IPS-NIHi11 (cell line): Measurements from ENCODE around the gene SRCAP.
A peak's percentile ranks its signal among the peaks of the same experiment; 100 is the strongest.

Experiments used
- DNase-seq: peaks from one replicate; pipeline ENCODE4 v3.0.0; 2012; ENCODE audit warnings: mixed read lengths, low spot score

The SRCAP gene

DNA sequence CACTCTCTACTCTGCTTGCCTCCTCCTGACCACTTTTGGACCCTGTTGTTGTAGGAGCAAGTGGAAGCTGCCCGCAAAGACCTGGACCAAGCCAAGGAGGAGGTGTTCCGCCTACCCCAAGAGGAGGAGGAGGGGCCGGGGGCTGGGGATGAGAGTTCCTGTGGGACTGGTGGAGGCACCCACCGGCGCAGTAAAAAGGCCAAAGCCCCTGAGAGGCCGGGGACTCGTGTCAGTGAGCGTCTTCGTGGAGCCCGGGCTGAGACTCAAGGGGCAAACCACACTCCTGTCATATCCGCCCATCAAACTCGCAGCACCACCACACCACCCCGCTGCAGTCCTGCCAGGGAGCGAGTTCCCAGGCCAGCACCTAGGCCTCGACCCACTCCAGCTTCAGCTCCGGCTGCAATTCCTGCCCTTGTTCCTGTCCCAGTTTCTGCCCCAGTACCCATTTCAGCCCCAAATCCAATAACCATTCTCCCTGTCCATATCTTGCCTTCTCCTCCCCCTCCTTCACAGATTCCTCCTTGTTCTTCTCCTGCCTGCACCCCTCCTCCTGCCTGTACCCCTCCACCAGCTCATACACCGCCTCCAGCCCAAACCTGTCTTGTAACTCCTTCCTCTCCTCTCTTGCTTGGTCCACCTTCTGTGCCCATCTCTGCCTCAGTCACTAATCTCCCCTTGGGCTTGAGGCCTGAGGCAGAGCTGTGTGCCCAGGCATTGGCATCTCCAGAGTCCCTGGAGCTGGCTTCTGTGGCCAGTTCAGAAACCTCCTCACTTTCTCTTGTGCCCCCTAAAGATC, 38.2 kb downstream of the SRCAP start:
- DNase-seq: no peak

DNA sequence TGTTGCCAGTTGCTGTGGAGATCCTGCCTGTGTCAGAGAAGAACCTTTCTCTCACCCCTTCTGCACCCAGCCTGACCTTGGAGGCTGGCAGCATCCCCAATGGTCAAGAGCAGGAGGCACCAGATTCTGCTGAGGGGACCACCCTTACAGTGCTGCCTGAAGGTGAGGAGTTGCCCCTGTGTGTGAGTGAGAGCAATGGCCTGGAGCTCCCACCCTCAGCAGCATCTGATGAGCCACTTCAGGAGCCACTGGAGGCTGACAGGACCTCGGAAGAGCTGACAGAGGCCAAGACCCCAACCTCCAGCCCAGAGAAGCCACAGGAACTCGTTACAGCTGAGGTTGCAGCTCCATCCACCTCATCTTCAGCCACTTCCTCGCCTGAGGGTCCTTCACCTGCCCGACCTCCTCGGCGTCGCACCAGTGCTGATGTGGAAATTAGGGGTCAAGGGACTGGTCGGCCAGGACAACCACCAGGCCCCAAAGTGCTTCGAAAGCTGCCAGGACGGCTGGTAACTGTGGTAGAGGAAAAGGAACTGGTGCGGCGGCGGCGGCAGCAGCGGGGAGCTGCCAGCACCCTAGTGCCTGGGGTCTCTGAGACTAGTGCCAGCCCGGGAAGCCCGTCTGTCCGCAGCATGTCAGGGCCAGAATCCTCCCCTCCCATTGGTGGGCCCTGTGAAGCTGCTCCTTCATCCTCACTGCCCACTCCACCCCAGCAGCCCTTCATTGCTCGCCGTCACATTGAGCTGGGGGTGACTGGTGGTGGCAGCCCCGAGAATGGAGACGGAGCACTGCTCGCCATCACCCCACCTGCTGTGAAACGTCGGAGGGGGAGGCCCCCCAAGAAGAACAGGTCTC, 39.0 kb downstream of the SRCAP start:
- DNase-seq: no peak

DNA sequence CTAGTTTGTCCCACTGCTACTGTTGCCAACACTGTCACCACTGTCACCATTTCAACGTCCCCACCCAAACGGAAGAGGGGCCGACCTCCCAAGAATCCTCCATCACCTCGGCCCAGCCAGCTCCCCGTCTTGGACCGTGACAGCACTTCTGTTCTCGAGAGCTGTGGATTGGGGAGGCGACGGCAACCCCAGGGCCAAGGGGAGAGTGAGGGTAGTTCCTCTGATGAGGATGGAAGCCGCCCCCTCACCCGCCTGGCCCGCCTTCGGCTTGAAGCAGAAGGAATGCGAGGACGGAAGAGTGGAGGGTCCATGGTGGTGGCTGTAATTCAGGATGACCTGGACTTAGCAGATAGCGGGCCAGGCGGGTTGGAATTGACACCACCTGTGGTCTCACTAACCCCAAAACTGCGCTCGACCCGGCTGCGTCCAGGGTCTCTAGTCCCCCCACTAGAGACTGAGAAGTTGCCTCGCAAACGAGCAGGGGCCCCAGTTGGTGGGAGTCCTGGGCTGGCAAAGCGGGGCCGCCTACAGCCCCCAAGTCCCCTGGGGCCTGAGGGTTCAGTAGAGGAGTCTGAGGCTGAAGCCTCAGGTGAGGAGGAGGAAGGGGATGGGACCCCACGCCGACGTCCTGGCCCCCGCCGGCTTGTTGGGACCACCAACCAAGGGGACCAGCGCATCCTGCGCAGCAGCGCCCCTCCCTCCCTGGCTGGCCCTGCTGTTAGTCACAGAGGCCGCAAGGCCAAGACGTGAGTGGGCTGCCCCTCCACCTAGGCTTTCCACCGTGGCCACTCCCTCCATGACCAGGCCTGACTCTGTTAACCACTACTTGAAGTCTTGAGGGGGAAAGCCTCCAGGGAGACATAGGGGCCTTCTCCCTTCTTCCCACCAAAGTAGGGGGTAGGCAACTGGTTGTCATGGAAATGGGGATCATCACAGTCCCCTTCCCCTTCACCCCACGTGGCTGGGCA, 40.3 kb downstream of the SRCAP start:
- DNase-seq: no peak

DNA sequence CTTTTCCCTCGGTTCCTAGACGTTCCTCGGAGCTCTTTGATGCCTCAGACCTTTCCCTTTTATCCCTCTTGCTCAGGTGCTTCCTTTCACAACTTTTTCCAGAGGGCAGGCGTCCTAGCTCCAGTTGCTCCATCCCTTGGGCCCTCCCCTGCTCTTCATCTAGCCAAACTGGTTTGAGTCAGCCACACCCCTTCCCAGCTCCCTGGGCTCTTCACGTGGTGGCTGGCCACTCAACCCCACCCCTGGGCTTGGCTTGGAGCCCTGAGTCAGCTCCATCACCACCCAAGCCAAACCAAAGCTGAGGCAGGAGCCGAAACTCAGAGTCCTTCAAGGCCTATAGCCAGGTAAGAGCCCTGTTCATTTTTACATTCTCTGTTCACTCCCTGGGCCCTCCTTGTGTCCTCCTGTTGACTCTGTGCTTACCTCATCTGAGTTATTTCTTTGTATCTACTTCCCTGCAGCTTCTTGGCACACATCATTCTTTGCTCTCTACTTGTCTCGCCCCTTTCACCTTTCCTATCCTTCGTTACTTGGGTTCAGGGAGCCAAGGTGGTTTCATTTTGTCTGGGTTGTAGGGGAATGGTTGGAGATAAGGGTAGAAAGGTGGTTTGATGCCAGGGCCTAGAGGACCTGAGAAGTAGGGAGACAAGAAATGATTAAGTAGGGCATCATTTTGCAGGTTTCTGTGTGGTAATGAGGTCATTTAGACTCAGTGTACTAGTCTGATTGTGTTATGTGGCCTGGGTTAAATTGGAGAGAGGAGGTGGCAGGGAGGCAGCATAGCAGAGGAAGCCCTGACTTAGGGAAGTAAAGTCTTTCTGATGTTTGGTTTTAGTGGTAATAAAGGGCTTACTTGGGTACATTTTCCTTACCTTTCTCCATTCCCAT, 41.6 kb downstream of the SRCAP start:
- peak; percentile 80 for DNase-seq

DNA sequence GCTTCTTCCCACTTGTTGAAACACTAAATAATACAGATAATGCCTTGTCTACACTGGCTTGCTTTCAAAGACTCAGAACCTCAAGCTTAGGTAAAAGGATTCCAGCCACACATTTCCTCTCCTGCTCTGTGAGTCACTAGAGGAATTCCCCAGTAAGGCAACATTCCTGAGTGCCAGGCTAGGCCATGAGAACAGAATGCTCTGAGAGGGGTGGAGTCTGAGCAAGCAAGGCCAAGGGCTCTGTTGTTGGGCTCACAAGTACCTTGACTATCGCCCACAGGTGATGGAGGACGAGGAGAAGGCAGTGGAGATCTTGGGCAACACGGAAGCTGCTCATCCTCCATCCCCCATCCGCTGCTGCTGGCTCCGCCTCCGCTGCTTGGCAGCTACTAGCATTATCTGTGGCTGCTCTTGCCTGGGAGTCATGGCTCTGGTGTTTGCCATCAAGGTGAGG, 42.5 kb downstream of the SRCAP start:
- DNase-seq: no peak

DNA sequence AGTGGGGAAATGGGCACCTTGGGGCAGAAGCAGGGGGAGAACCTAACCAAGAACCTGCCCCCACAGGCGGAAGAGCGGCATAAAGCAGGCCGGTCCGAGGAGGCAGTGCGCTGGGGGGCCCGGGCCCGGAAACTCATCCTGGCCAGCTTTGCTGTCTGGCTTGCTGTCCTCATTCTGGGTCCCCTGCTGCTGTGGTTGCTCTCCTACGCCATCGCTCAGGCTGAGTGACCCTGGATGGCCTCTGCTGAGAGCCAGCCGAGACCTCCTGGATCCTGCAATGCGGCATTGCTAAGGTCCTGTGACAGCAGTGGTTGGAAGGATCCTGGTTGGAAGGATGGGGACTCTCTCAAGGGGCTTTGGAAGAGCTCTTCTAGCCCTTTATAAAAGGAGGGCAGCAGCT, 44.7 kb downstream of the SRCAP start:
- DNase-seq: no peak

DNA sequence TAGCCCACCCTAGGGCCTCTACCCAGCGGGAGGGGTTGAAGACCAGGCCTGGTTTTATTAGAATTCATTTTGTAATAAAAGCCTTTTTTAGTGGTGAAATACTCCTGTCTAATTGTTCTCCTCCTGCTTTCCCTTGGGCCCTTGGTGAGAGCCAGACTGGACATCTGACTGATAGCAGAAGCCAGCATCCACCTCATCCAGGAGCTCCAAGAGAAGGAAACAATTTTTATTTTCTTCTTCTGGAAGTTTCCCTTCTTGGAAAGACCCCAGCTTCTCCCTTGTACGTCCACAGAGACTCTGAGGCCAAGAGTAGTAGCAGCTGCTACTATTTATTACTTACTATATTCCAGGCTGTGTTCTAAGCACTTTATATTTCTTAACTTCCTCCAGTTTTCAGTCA, 45.2 kb downstream of the SRCAP start:
- DNase-seq: no peak

DNA sequence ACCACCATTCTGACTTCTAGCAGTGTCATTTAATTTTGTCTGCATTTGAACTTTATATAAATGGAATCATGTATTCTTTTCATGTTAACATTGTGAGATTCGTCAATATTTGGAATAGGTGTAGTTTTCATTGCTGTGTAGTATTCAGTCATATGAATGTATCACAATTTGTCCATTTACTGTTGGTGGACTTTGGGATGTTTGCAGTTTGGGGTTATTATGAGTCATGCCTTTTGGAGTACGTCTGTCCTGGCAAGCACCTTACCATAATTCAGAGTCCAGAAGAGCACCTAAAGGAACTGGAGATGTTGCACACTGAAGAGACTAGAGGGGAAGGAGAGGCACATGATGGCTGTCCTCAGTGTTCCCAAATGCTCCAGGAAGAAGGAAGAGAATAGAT, 46.1 kb downstream of the SRCAP start:
- DNase-seq: no peak

DNA sequence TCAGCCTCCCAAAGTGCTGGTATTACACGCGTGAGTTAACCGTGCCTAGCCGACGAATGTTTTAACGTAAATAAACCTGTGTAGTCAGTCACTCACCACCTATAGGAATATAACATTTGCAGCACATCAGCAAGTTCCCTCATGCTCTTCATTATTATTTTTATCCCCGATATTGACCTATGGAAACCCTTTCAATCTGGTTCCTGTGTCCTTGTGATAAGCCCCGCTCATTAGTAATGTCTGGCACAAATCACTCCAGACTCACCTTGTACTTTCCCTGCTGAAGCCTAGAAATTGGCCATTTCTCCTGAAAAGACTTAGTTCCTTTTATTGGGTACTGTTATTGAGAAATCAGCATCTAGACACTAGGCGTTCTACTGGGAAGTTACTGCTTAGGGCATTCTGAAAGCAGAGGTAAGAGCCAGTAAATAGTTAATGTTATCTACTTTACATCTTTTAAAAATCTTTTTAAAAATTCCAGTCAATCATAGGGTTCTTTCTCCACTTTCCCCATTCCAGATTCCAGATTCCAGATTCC, 47.7 kb downstream of the SRCAP start:
- DNase-seq: no peak

DNA sequence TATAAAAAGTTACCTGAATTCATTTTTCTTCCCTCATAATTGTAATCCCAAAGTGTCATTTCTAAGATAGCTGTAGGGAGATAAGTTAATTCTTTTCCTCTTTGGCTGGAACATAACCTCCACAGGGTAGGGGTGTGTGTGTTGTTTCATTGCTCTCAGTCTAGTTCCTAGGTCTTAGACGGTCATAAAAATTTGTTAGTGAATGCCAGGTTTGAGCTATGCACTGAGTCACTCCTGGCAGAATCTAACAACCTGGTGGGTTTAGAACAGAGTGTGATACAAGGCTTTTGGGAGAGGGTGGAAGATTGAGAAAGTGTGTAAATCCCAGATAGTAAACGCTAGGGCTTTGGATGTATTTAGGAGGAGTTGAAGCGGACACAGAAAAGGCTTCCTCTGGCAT, 48.4 kb downstream of the SRCAP start:
- no peak for DNase-seq

DNA sequence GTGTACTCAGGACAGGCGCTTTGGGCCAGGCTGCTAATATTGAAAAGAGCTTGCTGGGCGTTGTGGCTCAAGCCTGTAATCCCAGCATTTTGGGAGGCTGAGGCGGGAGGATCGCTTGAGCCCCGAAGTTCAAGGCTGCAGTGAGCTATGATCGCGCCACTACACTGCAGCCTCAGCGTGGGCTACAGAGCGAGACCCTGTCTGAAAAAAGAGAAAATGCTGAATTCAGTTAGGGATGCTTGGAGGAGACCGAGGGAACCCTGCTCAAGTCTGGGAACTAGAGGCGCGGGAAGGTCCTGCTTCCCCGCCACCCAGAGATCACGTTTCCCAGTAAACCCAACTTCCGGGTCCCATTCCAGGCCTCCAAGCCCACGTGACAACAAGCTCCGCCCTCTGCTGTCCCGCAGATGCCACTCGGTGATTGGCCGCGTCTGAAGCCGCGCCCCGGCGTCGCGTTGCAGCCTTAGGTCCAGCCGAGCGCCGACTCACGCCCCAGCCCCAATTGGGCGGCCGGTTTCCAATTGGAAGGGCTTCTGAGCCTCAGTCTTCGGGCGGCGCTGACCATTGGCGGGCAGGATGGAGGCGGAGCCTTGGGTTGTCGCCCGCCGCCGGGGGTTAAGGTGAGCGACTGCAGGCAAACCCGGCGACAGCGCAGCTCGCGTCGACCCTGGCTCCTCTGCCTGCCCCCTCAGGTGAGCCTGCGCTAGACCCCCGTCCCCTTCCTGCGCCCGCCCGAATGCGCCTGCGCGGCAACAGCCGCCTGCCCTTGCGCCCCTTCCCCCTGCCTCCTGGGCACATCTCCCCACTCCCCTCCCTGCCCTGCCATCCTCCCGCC, 49.0 kb downstream of the SRCAP start, which contains the start of gene PHKG2:
Gene PHKG2 (plus strand): TSS at position 627 of the 835 bp plus-strand sequence. CDS start 396 bp downstream, outside the sequence.
- peak; percentile 96 for DNase-seq

DNA sequence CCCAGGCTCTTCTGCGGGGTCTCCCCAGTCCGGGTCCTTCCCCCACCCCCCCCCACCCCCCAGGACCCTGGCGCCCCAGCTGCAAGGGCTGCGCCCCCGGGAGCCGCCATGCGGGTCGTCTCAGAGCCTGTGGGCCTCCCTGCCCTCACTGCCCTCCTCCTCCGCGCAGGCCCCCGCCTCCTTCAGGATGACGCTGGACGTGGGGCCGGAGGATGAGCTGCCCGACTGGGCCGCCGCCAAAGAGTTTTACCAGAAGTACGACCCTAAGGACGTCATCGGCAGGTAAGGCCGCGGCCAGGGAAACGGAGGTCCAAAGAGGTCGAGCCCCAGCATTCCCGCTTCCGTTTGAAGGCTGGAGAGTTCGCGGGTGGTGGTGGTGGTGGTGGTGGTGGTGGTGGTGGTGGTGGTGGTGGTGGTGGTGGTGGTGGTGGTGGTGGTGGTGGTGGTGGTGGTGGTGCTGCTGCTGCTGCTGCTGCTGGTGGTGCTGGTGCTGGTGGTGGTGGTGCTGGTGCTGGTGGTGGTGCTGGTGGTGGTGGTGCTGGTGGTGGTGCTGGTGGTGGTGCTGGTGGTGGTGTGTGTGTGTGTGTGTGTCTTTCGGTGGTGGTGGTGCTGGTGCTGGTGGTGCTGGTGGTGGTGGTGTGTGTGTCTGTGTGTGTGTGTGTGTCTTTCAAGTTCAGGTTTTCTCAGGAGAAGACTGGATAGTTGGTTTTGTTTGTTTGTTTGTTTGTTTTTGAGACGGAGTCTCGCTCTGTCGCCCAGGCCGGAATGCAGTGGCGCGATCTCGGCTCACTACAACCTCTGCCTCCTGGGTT, 49.9 kb downstream of the SRCAP start:
- peak; percentile 71 for DNase-seq

DNA sequence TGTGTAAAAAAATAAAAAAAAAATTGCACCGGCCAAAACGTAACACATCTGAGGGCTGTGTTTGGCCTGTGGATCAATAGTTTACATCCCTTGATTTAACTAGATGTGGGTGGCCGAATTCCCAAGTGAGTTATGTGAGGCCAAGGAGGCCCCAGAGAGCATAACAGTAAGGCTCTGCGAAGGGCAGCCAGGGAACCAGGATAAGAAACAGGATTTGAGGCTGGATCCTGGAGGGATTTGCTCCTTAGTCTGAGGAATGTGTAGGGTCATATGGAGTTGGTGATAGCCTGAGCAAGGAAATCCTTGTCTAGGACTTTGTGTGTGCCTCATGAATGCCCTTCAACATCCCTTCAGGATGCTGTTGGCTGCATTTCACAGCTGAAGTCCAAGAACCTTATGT, 51.2 kb downstream of the SRCAP start:
- DNase-seq: no peak

DNA sequence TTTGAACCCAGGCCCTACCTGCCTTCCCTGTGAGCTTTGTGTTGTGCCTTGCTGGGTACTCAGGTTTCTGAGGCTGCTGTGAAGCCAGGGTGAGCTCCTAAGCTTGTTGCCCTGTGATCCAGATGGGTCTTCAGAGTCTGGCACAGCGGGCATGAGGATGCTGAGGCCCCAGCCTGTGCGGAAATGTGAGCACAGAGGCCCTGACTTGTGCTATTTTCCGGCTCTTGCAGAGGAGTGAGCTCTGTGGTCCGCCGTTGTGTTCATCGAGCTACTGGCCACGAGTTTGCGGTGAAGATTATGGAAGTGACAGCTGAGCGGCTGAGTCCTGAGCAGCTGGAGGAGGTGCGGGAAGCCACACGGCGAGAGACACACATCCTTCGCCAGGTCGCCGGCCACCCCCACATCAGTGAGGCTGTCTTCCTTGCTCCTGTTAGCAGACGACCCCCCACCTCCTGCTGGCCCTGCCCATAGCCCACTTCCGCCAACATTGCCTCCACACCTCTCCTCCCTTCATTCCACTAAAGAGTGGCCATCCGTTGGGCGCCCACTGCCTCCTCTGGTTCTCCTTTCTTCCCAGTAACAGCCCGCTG, 52.0 kb downstream of the SRCAP start:
- no peak for DNase-seq

DNA sequence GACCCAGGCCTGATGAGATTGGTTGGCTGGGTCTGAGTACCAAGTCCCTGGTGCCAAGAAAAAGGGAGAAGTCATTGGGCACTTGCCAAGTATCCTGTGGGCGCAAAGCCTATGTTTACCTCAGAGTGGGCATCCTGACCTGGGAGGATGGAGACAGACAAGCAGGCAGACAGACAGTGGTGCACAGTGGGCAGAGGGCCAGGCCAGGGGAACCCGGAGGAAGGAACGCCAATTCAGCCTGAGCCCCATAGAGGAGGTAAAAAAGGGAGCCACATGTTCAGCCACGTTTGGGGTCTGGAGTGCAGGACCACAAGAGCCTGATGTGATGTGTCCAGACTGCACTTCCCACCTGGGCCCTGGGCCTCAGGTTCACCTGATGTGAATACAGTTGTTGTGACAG, 54.6 kb downstream of the SRCAP start:
- DNase-seq: no peak

DNA sequence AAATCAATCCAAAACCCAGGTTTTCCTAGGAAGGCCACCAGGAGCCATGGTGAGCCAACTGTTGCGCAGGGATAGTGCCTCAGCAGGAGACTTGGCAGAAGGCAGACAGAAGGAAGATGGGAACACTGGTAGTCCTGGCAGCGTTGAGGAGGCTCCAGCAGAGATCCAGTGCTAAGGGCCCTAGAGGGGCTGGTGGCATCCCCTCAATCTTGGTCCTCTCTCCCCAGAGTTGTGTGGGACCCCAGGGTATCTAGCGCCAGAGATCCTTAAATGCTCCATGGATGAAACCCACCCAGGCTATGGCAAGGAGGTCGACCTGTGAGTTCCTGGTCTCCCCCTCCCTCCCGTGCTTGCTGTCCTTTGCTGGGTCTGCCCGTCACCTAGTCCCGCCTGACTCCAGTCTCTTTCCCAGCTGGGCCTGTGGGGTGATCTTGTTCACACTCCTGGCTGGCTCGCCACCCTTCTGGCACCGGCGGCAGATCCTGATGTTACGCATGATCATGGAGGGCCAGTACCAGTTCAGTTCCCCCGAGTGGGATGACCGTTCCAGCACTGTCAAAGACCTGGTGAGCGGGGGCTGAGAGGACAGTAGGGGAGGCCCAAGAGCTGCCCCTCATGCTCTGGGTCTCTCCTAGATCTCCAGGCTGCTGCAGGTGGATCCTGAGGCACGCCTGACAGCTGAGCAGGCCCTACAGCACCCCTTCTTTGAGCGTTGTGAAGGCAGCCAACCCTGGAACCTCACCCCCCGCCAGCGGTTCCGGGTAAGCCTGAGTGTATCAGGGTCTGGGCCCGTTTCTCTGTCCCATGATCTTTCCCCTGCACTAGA, 57.2 kb downstream of the SRCAP start:
- no peak for DNase-seq

DNA sequence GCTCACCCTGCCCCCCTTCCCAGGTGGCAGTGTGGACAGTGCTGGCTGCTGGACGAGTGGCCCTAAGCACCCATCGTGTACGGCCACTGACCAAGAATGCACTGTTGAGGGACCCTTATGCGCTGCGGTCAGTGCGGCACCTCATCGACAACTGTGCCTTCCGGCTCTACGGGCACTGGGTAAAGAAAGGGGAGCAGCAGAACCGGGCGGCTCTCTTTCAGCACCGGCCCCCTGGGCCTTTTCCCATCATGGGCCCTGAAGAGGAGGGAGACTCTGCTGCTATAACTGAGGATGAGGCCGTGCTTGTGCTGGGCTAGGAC, 57.8 kb downstream of the SRCAP start:
- no peak for DNase-seq

DNA sequence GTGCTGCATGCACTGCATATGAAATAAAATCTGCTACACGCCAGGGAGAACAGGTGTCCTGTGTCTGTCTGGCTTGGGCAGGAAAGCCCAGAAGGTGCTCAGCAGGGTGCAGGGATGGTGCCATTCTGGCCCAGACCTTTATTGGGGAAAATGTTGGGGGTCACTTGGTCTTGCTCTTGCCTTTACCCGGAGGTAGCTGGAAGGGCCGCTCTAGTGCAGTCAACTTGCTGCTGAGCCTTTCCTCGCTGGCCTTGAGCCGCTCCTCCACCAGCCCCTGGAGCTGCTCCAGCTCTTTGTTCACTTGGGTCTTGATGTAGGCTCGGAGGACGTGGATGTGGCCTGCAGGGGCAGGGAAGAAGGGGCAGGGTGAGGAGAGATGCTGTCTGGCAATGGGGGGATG, 58.3 kb downstream of the SRCAP start:
- no peak for DNase-seq
